SK-N-SH (cell line): ENCODE data around the gene MRPL52. TPM values are rescaled to one million over a fixed set of nuclear protein-coding genes. Genes with fewer than 3 reads are reported as not detected.
A peak's percentile ranks its signal among the peaks of the same experiment; 100 is the strongest.

ENCODE experiments used
- CHD2 ChIP-seq: fragments of 150-350 bp; IDR thresholded peaks from 2 replicates; pipeline ENCODE4 v1.6.1; 2018; ENCODE audit warnings: low read length; ENCODE audit not compliant: partially characterized antibody
- EZH2phosphoT487 ChIP-seq: fragments of 200-600 bp; sonication (generic); IDR thresholded peaks from 2 replicates; pipeline ENCODE4 v1.6.1; 2017; ENCODE audit warnings: low read depth, mixed run types, mild to moderate bottlenecking, antibody characterized with exemption, moderate library complexity, borderline replicate concordance
- FOXJ3 ChIP-seq: sonication (generic); formaldehyde crosslinking; IDR thresholded peaks from 2 replicates; pipeline ENCODE4 v1.5.1; 2020; ENCODE audit warnings: mild to moderate bottlenecking, missing genetic modification reagents
- GABPA ChIP-seq: IDR thresholded peaks from 2 replicates; pipeline ENCODE4 v1.4.0; 2012; ENCODE audit warnings: low read depth, mild to moderate bottlenecking
- GATA2 ChIP-seq: sonication (generic); formaldehyde crosslinking; IDR thresholded peaks from 2 replicates; pipeline ENCODE4 v1.5.0; 2020; ENCODE audit warnings: mild to moderate bottlenecking, missing genetic modification reagents
- JUND ChIP-seq: IDR thresholded peaks from 2 replicates; pipeline ENCODE4 v1.4.0; 2012
- MXI1 ChIP-seq: IDR thresholded peaks from 2 replicates; pipeline ENCODE4 v1.6.1; 2012; ENCODE audit warnings: mild to moderate bottlenecking, low read depth, low read length, improper control_type of control experiment
- NFIC ChIP-seq: IDR thresholded peaks from 2 replicates; pipeline ENCODE4 v1.4.0; 2012; ENCODE audit warnings: borderline replicate concordance
- POLR2AphosphoS5 ChIP-seq: IDR thresholded peaks from 2 replicates; pipeline ENCODE4 v1.6.1; 2012; ENCODE audit warnings: low read depth, low read length
- RAD21 ChIP-seq: IDR thresholded peaks from 2 replicates; pipeline ENCODE4 v1.6.1; 2012; ENCODE audit warnings: mild to moderate bottlenecking, low read length
- RCOR1 ChIP-seq: fragments of 150-350 bp; IDR thresholded peaks from 2 replicates; pipeline ENCODE4 v1.6.1; 2017; ENCODE audit warnings: antibody characterized with exemption, low read length
- RFX5 ChIP-seq: IDR thresholded peaks from 2 replicates; pipeline ENCODE4 v1.6.1; 2012; ENCODE audit warnings: mild to moderate bottlenecking, improper control_type of control experiment, low read length
- RXRA ChIP-seq: IDR thresholded peaks from 2 replicates; pipeline ENCODE4 v1.4.0; 2012; ENCODE audit warnings: low read depth, mild to moderate bottlenecking, borderline replicate concordance
- USF2 ChIP-seq: fragments of 150-350 bp; IDR thresholded peaks from 2 replicates; pipeline ENCODE4 v1.6.1; 2017; ENCODE audit warnings: antibody characterized with exemption, low read length, low read depth, borderline replicate concordance
- ZBTB33 ChIP-seq: IDR thresholded peaks from 2 replicates; pipeline ENCODE4 v1.4.0; 2012; ENCODE audit warnings: low read depth, borderline replicate concordance
- polyA plus RNA-seq, 3 experiments: library from polyadenylated mRNA; depleted of rRNA; stranded (reverse); fragments of >200 nt; gene quantifications; 2 replicates each; pipeline ENCODE4 v1.2.3, GENCODE V29; 2012
- TF ChIP-seq, protein P1 (sequence below): IDR thresholded peaks from 2 replicates; pipeline ENCODE4 v1.6.1; 2012; ENCODE audit warnings: mild to moderate bottlenecking, low read depth, low read length, moderate library complexity
- TF ChIP-seq, protein P2 (sequence below): IDR thresholded peaks from 2 replicates; pipeline ENCODE4 v1.4.0; 2012; ENCODE audit warnings: low read depth, borderline replicate concordance

Gene MRPL52
- polyA plus RNA-seq, 1 of the 3 experiments (the other 2 are of a cell fraction): 116 TPM

- no peak for TF ChIP-seq MXI1
- TF ChIP-seq NFIC: peak; percentile 18; the same call in 1 of the 2 replicates
- TF ChIP-seq POLR2AphosphoS5: no peak
- TF ChIP-seq RXRA: no peak
- TF ChIP-seq CHD2: peak; percentile 6
- no peak for TF ChIP-seq JUND
- TF ChIP-seq RCOR1: 0 out of 2 replicates have a peak, but pooled peaks have one; percentile 5
- no peak for TF ChIP-seq EZH2phosphoT487
- TF ChIP-seq USF2: no peak
- no peak for TF ChIP-seq RFX5
- TF ChIP-seq FOXJ3 (CRISPR knock-in tag): no peak
- no peak for TF ChIP-seq ZBTB33
- TF ChIP-seq, protein P1, sequence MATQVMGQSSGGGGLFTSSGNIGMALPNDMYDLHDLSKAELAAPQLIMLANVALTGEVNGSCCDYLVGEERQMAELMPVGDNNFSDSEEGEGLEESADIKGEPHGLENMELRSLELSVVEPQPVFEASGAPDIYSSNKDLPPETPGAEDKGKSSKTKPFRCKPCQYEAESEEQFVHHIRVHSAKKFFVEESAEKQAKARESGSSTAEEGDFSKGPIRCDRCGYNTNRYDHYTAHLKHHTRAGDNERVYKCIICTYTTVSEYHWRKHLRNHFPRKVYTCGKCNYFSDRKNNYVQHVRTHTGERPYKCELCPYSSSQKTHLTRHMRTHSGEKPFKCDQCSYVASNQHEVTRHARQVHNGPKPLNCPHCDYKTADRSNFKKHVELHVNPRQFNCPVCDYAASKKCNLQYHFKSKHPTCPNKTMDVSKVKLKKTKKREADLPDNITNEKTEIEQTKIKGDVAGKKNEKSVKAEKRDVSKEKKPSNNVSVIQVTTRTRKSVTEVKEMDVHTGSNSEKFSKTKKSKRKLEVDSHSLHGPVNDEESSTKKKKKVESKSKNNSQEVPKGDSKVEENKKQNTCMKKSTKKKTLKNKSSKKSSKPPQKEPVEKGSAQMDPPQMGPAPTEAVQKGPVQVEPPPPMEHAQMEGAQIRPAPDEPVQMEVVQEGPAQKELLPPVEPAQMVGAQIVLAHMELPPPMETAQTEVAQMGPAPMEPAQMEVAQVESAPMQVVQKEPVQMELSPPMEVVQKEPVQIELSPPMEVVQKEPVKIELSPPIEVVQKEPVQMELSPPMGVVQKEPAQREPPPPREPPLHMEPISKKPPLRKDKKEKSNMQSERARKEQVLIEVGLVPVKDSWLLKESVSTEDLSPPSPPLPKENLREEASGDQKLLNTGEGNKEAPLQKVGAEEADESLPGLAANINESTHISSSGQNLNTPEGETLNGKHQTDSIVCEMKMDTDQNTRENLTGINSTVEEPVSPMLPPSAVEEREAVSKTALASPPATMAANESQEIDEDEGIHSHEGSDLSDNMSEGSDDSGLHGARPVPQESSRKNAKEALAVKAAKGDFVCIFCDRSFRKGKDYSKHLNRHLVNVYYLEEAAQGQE: no peak
- TF ChIP-seq GATA2 (CRISPR knock-in tag): peak; percentile 83
- no peak for TF ChIP-seq RAD21
- TF ChIP-seq, protein P2, sequence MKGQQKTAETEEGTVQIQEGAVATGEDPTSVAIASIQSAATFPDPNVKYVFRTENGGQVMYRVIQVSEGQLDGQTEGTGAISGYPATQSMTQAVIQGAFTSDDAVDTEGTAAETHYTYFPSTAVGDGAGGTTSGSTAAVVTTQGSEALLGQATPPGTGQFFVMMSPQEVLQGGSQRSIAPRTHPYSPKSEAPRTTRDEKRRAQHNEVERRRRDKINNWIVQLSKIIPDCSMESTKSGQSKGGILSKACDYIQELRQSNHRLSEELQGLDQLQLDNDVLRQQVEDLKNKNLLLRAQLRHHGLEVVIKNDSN: no peak
- no peak for TF ChIP-seq GABPA
Observed at GRCh38 chr14:22848351-22849164, 18.9 kb downstream of the MRPL52 start (continued).
